Gastrocnemius medialis (tissue), 4 donors: ENCODE data around the gene PIGR. TPM values are rescaled to one million over a fixed set of nuclear protein-coding genes. Genes with fewer than 3 reads are reported as not detected.

Experiments
- ATAC-seq, 2 donors: fragments of 150-250 bp; one replicate each; pipeline ENCODE4 v1.9.1; 2016
- DNase-seq, 2 donors: peaks; one replicate each; pipeline ENCODE4 v3.0.0-alpha.2; 2019
- H3K27ac ChIP-seq, 4 donors: fragments of 200-600 bp; sonication (generic); 1 replicate in 1 of 4; 2 replicates in 3 of 4; pipeline ENCODE4 v1.5.1; 2016 to 2018; ENCODE audit warnings: mild to moderate bottlenecking in 2 of 4, moderate library complexity in 1 of 4
- H3K27me3 ChIP-seq, 3 donors: fragments of 200-600 bp; sonication (generic) in 2 of 3; 1 replicate in 1 of 3; 2 replicates in 2 of 3; pipeline versions ENCODE4 v1.5.1 to v1.6.0; 2016 to 2019; ENCODE audit warnings: mild to moderate bottlenecking in 1 of 3, moderate library complexity in 1 of 3
- H3K36me3 ChIP-seq, 2 donors: fragments of 200-600 bp; sonication (generic) in 1 of 2; one replicate each; pipeline ENCODE4 v1.5.1; 2017 to 2018
- H3K4me1 ChIP-seq, 2 donors: fragments of 200-600 bp; sonication (generic) in 1 of 2; one replicate each; pipeline ENCODE4 v1.5.1; 2016 to 2017; ENCODE audit warnings: mild to moderate bottlenecking in 2 of 2
- H3K4me3 ChIP-seq, 4 donors: fragments of 200-600 bp; sonication (generic) in 3 of 4; 1 replicate in 1 of 4; 2 replicates in 3 of 4; pipeline ENCODE4 v1.5.1; 2016 to 2019; ENCODE audit warnings: mild to moderate bottlenecking in 2 of 4
- H3K9me3 ChIP-seq, 3 donors: fragments of 200-600 bp; sonication (generic) in 2 of 3; 1 replicate in 1 of 3; 2 replicates in 2 of 3; pipeline ENCODE4 v1.5.1; 2016 to 2019
- POLR2A ChIP-seq, 2 donors: fragments of 450-650 bp; IDR thresholded peaks; one replicate each; pipeline ENCODE4 v1.6.1; 2017; ENCODE audit warnings: antibody characterized with exemption in 2 of 2, mild to moderate bottlenecking in 2 of 2, moderate library complexity in 2 of 2
- in situ Hi-C, 4 donors: fragments of 200-750 bp; cut with MboI; loops; one replicate each; pipeline versions ENCODE4 v1.15.0 to v1.8.0; 2017; ENCODE audit warnings: low sequenced_read_pairs in 4 of 4
- intact Hi-C: fragments of 100-400 bp; cut with DNase I; formaldehyde crosslinking; loops from one replicate; pipeline ENCODE4 v1.15.1; 2023; ENCODE audit warnings: low total_unique reads
- total RNA-seq, 4 donors: library from RNA; depleted of rRNA; stranded (reverse); fragments of >200 nt; gene quantifications; one replicate each; pipeline versions ENCODE4 v1.1.0 to v1.2.3, GENCODE V29; 2016
- TF ChIP-seq, protein P1 (sequence below), 5 experiments: fragments of 450-650 bp in 3 of 5; fragments of 200-600 bp in 2 of 5; sonication (generic) in 2 of 5; IDR thresholded peaks in 4 of 5; conservative IDR thresholded peaks in 1 of 5; 1 replicate in 4 of 5; 2 replicates in 1 of 5; pipeline ENCODE4 v1.5.1; 2016 to 2019; ENCODE audit warnings: antibody characterized with exemption in 5 of 5, mild to moderate bottlenecking in 3 of 5, moderate library complexity in 3 of 5

The PIGR gene
- total RNA-seq, 4 donors from 2014 or later, result 0.10 to 28.4 (median 0.11) TPM; not detected in 1

DNA sequence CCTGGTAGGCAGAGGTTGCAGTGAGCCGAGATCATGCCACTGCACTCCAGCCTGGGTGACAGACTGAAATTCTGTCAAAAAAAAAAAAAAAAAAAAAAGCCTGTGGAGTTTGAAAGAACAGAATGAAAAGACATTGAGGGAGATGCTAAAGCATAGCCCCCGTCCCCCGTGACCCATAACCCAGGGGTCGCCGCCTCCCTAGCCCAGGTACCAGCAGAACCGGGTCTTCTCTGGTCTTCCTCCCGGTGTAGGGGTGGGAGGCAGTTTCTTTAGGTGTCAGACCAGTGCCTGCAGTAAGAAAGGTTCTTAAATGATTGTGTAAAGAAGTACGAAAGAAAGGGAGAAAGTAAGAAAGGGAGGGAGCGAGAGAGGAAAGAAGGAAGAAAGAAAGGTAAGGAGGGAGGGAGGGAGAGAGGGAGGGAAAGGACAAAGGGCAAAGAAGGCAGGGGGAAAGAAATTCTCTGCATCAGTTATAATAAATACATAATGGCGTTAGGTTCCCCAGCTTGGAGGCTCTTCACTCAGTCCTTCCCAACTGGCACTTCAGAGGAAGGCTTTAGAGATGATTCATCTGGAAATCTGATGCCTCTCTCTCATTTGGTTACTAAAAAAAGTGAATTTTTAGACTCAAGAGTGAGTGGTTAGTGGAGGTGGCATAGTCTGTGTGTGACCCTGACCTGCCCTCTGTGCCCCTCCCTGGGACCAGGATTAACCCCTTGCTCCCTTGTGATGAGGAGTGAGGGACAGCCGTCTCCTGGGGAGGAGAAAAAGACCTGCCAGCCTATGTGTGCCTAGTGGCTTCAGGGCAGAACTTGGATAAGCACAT is 48.0 kb downstream of the PIGR start:
- Histone ChIP-seq H3K27ac (peak overlapping the region in 1 of 4 donors; percentile 58), H3K27me3 (no peaks in the 10 kb centered on the region), H3K9me3 (no peaks in the 10 kb centered on the region), H3K4me3 (no peak overlapping the region), H3K36me3 (no peaks in the 10 kb centered on the region), H3K4me1 (peaks cover 11 to 25% of the 10 kb centered on the region in 2 donors)
- TF ChIP-seq POLR2A (IDR thresholded peaks at IDR 0.05), result no peak
- TF ChIP-seq, protein P1, sequence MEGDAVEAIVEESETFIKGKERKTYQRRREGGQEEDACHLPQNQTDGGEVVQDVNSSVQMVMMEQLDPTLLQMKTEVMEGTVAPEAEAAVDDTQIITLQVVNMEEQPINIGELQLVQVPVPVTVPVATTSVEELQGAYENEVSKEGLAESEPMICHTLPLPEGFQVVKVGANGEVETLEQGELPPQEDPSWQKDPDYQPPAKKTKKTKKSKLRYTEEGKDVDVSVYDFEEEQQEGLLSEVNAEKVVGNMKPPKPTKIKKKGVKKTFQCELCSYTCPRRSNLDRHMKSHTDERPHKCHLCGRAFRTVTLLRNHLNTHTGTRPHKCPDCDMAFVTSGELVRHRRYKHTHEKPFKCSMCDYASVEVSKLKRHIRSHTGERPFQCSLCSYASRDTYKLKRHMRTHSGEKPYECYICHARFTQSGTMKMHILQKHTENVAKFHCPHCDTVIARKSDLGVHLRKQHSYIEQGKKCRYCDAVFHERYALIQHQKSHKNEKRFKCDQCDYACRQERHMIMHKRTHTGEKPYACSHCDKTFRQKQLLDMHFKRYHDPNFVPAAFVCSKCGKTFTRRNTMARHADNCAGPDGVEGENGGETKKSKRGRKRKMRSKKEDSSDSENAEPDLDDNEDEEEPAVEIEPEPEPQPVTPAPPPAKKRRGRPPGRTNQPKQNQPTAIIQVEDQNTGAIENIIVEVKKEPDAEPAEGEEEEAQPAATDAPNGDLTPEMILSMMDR (IDR thresholded peaks at IDR 0.05 in 4 of 5, conservative IDR thresholded peaks at IDR 0.05 in 1 of 5), result no peak
- DNase-seq (no peak), ATAC-seq (peak; percentile 33 to 62)
- intact Hi-C loops, result no loop called here
- in situ Hi-C loops, result no loop called here

- ATAC-seq, result no peak
- Histone ChIP-seq H3K9me3 (no peaks in the 10 kb centered on the region), H3K27ac (peak within 1 kb of the TSS in 2 of 4 donors; percentile 1 to 67), H3K4me3 (no peak within 1 kb of the TSS), H3K36me3 (no peaks in the 10 kb centered on the region), H3K27me3 (no peaks in the 10 kb centered on the region), H3K4me1 (peaks cover 18 to 33% of the 10 kb centered on the region in 2 donors)
- in situ Hi-C loops, result no loop called here
- no peak for DNase-seq
- no peak for TF ChIP-seq POLR2A (IDR thresholded peaks at IDR 0.05)
- TF ChIP-seq, protein P1 (IDR thresholded peaks at IDR 0.05 in 4 of 5, conservative IDR thresholded peaks at IDR 0.05 in 1 of 5), result no peak
- intact Hi-C loops, result no loop called here
Measured at GRCh38 chr1:206897175-206897574, 49.1 kb downstream of the PIGR start, which contains the start of gene IL24. TSS of gene IL24 (plus strand) at chr1:206897443. CDS start at chr1:206897833, 390 bp downstream.

DNA sequence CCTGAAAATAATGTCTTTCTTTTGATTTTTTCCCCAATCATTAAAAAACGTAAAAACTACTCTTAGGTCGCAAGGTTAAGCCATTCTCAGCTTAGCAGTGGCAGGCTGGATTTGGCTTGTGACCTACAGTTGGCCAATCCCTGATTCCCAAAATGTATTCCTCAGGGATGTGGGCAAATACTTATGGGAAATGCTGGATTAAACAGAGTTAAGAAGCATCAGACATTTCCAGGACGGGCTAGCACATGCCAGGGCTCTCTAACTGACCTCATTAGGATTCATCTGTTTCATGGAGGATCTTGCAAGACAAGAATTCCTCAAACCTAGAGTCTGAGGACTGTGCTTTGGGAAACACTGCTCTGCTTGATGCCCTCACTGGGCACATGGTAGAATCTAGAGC is 50.0 kb downstream of the PIGR start:
- H3K4me3 ChIP-seq, result no peak overlapping the region
- TF ChIP-seq POLR2A (IDR thresholded peaks at IDR 0.05), result no peak
- TF ChIP-seq, protein P1 (IDR thresholded peaks at IDR 0.05 in 4 of 5, conservative IDR thresholded peaks at IDR 0.05 in 1 of 5), result no peak
- ATAC-seq (no peak), DNase-seq (no peak)
- H3K27me3 ChIP-seq, result no peaks in the 10 kb centered on the region
- no peaks in the 10 kb centered on the region for H3K36me3 ChIP-seq
- H3K27ac ChIP-seq, result peak overlapping the region in 3 of 4 donors; percentile 1 to 67 (median 40)
- H3K4me1 ChIP-seq, result peaks cover 20 to 39% of the 10 kb centered on the region in 2 donors
- intact Hi-C loops (no loop called here), in situ Hi-C loops (no loop called here)
- H3K9me3 ChIP-seq, result no peaks in the 10 kb centered on the region

- H3K27ac ChIP-seq, result peak overlapping the region in 3 of 4 donors; percentile 1 to 67 (median 40)
- in situ Hi-C loops, result no loop called here
- ATAC-seq (peak in 1 of 2 donors; percentile 25), DNase-seq (no peak)
- intact Hi-C loops, result no loop called here
- no peak overlapping the region for H3K4me3 ChIP-seq
- H3K27me3 ChIP-seq, result no peaks in the 10 kb centered on the region
- no peaks in the 10 kb centered on the region for H3K36me3 ChIP-seq
- H3K4me1 ChIP-seq, result peaks cover 22 to 39% of the 10 kb centered on the region in 2 donors
- no peak for TF ChIP-seq POLR2A (IDR thresholded peaks at IDR 0.05)
- TF ChIP-seq, protein P1 (IDR thresholded peaks at IDR 0.05 in 4 of 5, conservative IDR thresholded peaks at IDR 0.05 in 1 of 5), result no peak
- H3K9me3 ChIP-seq, result no peaks in the 10 kb centered on the region
Measured at GRCh38 chr1:206895837-206896242, 50.4 kb downstream of the PIGR start.
